ENCODE measurements around the gene SLC25A23. TPM values are rescaled to one million over a fixed set of nuclear protein-coding genes. Genes with fewer than 3 reads are reported as not detected.

The SLC25A23 gene
- total and polyA plus RNA-seq, 2 experiments from 2014 or later = 25.7 to 96.4 TPM

DNA sequence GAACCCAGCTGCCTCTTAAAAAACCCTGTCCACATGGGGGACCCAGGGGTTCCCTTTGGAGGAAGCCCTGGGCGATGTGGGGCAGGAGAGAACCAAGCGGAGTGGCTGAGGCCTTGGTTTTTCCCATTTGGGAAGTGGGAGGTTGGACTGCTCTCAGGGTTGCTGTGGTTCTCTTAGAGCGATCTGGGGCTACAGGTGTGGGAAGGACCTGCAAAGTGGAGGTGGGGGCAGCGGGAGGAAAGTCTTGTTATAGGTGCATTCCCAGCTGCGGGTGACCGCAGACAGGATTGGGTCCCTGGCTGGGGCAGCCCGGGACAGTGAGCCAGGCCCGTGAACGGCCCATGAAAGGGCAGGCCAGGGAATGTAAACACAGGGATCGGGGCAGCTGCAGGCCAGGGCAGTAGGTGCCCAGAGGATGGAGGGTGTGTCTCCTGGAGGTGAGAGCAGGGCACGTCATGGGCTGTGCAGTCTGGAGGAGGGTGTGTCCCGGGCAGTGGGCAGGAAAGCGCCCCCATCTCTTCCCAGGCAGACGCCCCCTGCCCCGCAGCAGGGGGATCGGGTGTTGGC lies 814 bp downstream of the SLC25A23 start:
- no peaks in the 10 kb centered on the region for H3K9me2 ChIP-seq (ENCODE audit: insufficient read depth)
- H3K27me3 ChIP-seq (ENCODE audit: insufficient read depth) = peaks cover 5% of the 10 kb centered on the region; the same call in 1 of the 2 replicates
- H3K27ac ChIP-seq (ENCODE audit: low read depth) = no peak overlapping the region
- peak overlapping the region; percentile 87 for H3K4me3 Mint-ChIP-seq
- peak overlapping the region; percentile 59 for H3K4me3 ChIP-seq
- peaks cover 7% of the 10 kb centered on the region; the same call in 1 of the 2 replicates for H3K36me3 ChIP-seq (ENCODE audit: insufficient read depth)
- H3F3A ChIP-seq (replicated peaks; ENCODE audit: low read depth) = no peaks in the 10 kb centered on the region
- H3K4me2 ChIP-seq = peak overlapping the region; percentile 76
- peaks cover 17% of the 10 kb centered on the region for H3K27me3 Mint-ChIP-seq (ENCODE audit: insufficient read depth, low read depth, poor library complexity)
- H3K4me1 ChIP-seq (ENCODE audit: insufficient read depth) = peaks cover 4% of the 10 kb centered on the region; the same call in 1 of the 2 replicates
- DNase-seq (ENCODE audit: low spot score) (no peak), ATAC-seq (peak; percentile 5)
- H3K79me2 ChIP-seq (replicated peaks; ENCODE audit: insufficient read depth) = no peaks in the 10 kb centered on the region
- H4K20me1 ChIP-seq (replicated peaks; ENCODE audit: insufficient read depth) = no peaks in the 10 kb centered on the region; the same call in 1 of the 2 replicates
- peaks cover 32% of the 10 kb centered on the region for H3K36me3 Mint-ChIP-seq (ENCODE audit: low read depth)
- 0 out of 2 replicates have a peak overlapping the region, but pooled peaks have one; percentile 69 for H2AFZ ChIP-seq
- TF ChIP-seq ZNF114 (CRISPR knock-in tag; IDR thresholded peaks at IDR 0.05) = no peak
- TF ChIP-seq, protein P1, sequence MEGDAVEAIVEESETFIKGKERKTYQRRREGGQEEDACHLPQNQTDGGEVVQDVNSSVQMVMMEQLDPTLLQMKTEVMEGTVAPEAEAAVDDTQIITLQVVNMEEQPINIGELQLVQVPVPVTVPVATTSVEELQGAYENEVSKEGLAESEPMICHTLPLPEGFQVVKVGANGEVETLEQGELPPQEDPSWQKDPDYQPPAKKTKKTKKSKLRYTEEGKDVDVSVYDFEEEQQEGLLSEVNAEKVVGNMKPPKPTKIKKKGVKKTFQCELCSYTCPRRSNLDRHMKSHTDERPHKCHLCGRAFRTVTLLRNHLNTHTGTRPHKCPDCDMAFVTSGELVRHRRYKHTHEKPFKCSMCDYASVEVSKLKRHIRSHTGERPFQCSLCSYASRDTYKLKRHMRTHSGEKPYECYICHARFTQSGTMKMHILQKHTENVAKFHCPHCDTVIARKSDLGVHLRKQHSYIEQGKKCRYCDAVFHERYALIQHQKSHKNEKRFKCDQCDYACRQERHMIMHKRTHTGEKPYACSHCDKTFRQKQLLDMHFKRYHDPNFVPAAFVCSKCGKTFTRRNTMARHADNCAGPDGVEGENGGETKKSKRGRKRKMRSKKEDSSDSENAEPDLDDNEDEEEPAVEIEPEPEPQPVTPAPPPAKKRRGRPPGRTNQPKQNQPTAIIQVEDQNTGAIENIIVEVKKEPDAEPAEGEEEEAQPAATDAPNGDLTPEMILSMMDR (conservative IDR thresholded peaks at IDR 0.05; ENCODE audit: low read depth in 2 of 2) = 0 out of 4 replicates have a peak, but pooled peaks of 1 of the 2 experiments have one; percentile 1
- TF ChIP-seq NANOG (IDR thresholded peaks at IDR 0.05; ENCODE audit: borderline replicate concordance) = no peak
- TF ChIP-seq EZH2phosphoT487 (IDR thresholded peaks at IDR 0.05; ENCODE audit: unreplicated experiment) = no peak
- no peak for TF ChIP-seq CREB1 (CRISPR knock-in tag; IDR thresholded peaks at IDR 0.05; ENCODE audit: low read depth)
- no peak overlapping the region; the same call in 1 of the 2 replicates for H3K27ac Mint-ChIP-seq
- H3K9me3 Mint-ChIP-seq = peaks cover 6% of the 10 kb centered on the region; the same call in 1 of the 3 replicates
- H3K4me1 Mint-ChIP-seq = peaks cover 13% of the 10 kb centered on the region

DNA sequence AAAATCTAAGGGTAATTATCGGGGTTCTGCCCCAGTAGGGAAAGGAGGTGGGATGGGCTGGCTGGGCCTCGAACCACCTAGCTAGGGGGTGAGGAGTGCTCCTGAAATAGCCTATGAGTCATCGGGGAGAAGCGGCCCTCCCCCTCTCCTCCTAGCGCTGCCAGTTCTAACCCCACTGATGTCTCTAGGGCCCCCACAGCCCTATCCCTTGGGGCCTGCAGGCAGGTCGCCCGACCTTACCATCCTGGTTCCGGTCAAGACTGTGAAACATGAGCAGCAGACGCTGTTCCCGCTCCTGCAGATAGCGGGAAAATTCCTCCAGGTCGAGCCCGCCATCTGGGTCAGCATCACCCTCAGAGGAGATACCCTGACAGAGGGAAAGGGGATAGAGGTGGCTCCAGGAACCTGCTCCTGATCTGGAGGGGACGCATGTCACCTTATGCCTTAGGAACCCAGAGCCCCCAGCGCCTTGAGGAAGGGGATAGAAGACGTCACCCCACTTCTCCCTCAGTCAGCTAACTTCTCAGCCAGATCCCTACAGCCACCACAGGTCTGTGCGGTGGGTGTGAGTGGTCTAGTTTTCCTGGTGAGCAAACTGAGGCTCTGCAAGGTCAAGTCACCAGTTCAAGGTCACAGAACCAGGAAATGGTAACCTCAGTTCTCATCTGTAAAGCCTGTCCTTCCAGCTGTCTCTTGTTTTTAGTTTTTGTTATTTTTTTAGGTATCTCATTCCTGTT lies 1.5 kb downstream of the SLC25A23 start:
- Histone ChIP-seq H3K4me2 (peak overlapping the region; percentile 76), H3K27me3 (ENCODE audit: insufficient read depth) (peaks cover 5% of the 10 kb centered on the region; the same call in 1 of the 2 replicates), H3K9me2 (ENCODE audit: insufficient read depth) (no peaks in the 10 kb centered on the region), H3K27ac (ENCODE audit: low read depth) (no peak overlapping the region), H3K36me3 (ENCODE audit: insufficient read depth) (peaks cover 11% of the 10 kb centered on the region; the same call in 1 of the 2 replicates), H3K4me1 (ENCODE audit: insufficient read depth) (peaks cover 4% of the 10 kb centered on the region; the same call in 1 of the 2 replicates), H3K79me2 (replicated peaks; ENCODE audit: insufficient read depth) (no peaks in the 10 kb centered on the region), H3K4me3 (peak overlapping the region; percentile 59; the same call in 1 of the 2 replicates), H2AFZ (no peak overlapping the region), H3F3A (replicated peaks; ENCODE audit: low read depth) (no peaks in the 10 kb centered on the region), H4K20me1 (replicated peaks; ENCODE audit: insufficient read depth) (no peaks in the 10 kb centered on the region; the same call in 1 of the 2 replicates)
- DNase-seq (ENCODE audit: low spot score) (no peak), ATAC-seq (no peak)
- peaks cover 38% of the 10 kb centered on the region for H3K36me3 Mint-ChIP-seq (ENCODE audit: low read depth)
- TF ChIP-seq ZNF331 (CRISPR knock-in tag; IDR thresholded peaks at IDR 0.05; ENCODE audit: low read depth) = no peak
- TF ChIP-seq EZH2 (IDR thresholded peaks at IDR 0.05; ENCODE audit: low read depth, unreplicated experiment) = no peak
- TF ChIP-seq CREB1 (CRISPR knock-in tag; IDR thresholded peaks at IDR 0.05; ENCODE audit: low read depth) = no peak
- TF ChIP-seq EZH2phosphoT487 (IDR thresholded peaks at IDR 0.05; ENCODE audit: unreplicated experiment) = no peak
- TF ChIP-seq, protein P2, sequence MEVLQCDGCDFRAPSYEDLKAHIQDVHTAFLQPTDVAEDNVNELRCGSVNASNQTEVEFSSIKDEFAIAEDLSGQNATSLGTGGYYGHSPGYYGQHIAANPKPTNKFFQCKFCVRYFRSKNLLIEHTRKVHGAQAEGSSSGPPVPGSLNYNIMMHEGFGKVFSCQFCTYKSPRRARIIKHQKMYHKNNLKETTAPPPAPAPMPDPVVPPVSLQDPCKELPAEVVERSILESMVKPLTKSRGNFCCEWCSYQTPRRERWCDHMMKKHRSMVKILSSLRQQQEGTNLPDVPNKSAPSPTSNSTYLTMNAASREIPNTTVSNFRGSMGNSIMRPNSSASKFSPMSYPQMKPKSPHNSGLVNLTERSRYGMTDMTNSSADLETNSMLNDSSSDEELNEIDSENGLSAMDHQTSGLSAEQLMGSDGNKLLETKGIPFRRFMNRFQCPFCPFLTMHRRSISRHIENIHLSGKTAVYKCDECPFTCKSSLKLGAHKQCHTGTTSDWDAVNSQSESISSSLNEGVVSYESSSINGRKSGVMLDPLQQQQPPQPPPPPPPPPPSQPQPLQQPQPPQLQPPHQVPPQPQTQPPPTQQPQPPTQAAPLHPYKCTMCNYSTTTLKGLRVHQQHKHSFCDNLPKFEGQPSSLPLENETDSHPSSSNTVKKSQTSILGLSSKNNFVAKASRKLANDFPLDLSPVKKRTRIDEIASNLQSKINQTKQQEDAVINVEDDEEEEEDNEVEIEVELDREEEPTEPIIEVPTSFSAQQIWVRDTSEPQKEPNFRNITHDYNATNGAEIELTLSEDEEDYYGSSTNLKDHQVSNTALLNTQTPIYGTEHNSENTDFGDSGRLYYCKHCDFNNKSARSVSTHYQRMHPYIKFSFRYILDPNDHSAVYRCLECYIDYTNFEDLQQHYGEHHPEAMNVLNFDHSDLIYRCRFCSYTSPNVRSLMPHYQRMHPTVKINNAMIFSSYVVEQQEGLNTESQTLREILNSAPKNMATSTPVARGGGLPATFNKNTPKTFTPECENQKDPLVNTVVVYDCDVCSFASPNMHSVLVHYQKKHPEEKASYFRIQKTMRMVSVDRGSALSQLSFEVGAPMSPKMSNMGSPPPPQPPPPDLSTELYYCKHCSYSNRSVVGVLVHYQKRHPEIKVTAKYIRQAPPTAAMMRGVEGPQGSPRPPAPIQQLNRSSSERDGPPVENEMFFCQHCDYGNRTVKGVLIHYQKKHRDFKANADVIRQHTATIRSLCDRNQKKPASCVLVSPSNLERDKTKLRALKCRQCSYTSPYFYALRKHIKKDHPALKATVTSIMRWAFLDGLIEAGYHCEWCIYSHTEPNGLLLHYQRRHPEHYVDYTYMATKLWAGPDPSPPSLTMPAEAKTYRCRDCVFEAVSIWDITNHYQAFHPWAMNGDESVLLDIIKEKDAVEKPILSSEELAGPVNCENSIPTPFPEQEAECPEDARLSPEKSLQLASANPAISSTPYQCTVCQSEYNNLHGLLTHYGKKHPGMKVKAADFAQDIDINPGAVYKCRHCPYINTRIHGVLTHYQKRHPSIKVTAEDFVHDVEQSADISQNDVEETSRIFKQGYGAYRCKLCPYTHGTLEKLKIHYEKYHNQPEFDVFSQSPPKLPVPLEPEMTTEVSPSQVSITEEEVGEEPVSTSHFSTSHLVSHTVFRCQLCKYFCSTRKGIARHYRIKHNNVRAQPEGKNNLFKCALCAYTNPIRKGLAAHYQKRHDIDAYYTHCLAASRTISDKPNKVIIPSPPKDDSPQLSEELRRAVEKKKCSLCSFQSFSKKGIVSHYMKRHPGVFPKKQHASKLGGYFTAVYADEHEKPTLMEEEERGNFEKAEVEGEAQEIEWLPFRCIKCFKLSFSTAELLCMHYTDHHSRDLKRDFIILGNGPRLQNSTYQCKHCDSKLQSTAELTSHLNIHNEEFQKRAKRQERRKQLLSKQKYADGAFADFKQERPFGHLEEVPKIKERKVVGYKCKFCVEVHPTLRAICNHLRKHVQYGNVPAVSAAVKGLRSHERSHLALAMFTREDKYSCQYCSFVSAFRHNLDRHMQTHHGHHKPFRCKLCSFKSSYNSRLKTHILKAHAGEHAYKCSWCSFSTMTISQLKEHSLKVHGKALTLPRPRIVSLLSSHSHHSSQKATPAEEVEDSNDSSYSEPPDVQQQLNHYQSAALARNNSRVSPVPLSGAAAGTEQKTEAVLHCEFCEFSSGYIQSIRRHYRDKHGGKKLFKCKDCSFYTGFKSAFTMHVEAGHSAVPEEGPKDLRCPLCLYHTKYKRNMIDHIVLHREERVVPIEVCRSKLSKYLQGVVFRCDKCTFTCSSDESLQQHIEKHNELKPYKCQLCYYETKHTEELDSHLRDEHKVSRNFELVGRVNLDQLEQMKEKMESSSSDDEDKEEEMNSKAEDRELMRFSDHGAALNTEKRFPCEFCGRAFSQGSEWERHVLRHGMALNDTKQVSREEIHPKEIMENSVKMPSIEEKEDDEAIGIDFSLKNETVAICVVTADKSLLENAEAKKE (CRISPR knock-in tag; IDR thresholded peaks at IDR 0.05) = no peak
- no peak for TF ChIP-seq NANOG (IDR thresholded peaks at IDR 0.05; ENCODE audit: borderline replicate concordance)
- no peak for TF ChIP-seq STAT1 (IDR thresholded peaks at IDR 0.05; ENCODE audit: unreplicated experiment)
- H3K4me3 Mint-ChIP-seq = peak overlapping the region; percentile 87
- H3K27ac Mint-ChIP-seq = no peak overlapping the region
- H3K27me3 Mint-ChIP-seq (ENCODE audit: insufficient read depth, low read depth, poor library complexity) = peaks cover 17% of the 10 kb centered on the region
- H3K9me3 Mint-ChIP-seq = peaks cover 10% of the 10 kb centered on the region; the same call in 2 of the 3 replicates
- H3K4me1 Mint-ChIP-seq = peaks cover 13% of the 10 kb centered on the region
